GM12875 (cell line): ENCODE measurements around the gene RIIAD1.

Source experiments
- H3K4me3 ChIP-seq: one replicate; pipeline ENCODE4 v1.5.1; 2011; ENCODE audit warnings: low read depth, low read length, control low read depth
- TF ChIP-seq, protein P1 (sequence below): IDR thresholded peaks from 2 replicates; pipeline ENCODE4 v1.5.1; 2011; ENCODE audit warnings: low read depth, mild to moderate bottlenecking, control low read depth, inconsistent platforms, low read length, moderate library complexity, borderline replicate concordance; ENCODE audit not compliant: insufficient read depth

Gene RIIAD1

GRCh38 chr1:151710187-151710840 lies 11.0 kb upstream of the RIIAD1 start:
- TF ChIP-seq, protein P1, sequence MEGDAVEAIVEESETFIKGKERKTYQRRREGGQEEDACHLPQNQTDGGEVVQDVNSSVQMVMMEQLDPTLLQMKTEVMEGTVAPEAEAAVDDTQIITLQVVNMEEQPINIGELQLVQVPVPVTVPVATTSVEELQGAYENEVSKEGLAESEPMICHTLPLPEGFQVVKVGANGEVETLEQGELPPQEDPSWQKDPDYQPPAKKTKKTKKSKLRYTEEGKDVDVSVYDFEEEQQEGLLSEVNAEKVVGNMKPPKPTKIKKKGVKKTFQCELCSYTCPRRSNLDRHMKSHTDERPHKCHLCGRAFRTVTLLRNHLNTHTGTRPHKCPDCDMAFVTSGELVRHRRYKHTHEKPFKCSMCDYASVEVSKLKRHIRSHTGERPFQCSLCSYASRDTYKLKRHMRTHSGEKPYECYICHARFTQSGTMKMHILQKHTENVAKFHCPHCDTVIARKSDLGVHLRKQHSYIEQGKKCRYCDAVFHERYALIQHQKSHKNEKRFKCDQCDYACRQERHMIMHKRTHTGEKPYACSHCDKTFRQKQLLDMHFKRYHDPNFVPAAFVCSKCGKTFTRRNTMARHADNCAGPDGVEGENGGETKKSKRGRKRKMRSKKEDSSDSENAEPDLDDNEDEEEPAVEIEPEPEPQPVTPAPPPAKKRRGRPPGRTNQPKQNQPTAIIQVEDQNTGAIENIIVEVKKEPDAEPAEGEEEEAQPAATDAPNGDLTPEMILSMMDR = no peak

DNA sequence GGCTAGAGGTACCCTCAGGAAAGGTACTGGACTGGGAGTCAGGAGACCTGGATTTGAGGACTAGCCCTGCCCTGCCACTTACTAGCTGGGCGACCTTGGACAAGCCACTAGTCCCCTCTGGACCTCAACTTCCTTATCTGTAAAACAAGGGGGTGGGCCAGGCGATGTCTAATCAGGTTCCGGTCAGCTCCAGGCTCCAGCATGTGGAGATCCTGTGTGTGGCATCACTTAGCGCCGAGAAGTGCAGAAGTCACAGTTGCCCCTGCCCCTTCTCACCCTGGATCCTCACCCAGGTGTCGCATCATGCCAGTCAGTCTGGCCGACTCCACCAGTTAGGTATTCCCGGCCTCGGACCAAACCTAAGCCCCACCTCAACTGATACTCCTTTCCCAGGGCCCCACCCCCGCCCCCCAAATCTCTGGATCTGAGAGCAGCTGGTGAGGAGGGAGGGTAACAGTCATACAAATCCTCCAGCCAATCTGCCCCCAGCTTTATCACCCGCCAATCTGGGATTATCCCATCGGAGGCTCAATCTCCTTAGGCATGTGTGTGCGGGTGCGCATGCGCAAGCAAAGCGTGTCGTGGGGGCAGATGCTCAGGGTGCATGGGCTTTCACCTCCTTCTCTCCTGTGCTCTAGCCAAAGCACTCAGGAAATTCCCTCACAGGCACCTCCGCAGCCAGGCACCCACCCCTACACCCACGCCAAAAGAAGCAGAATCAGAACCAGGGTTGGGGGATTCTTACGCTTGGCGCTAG lies 10.1 kb upstream of the RIIAD1 start:
- H3K4me3 ChIP-seq = no peak overlapping the region
- TF ChIP-seq, protein P1 = no peak

More at GRCh38 chr1:151710187-151710840, 11.0 kb upstream of the RIIAD1 start:
- H3K4me3 ChIP-seq = no peak overlapping the region

GRCh38 chr1:151711951-151712350 lies 9.4 kb upstream of the RIIAD1 start:
- TF ChIP-seq, protein P1 = no peak
- no peak overlapping the region for H3K4me3 ChIP-seq

GRCh38 chr1:151713044-151713443 lies 8.3 kb upstream of the RIIAD1 start:
- H3K4me3 ChIP-seq = no peak overlapping the region
- TF ChIP-seq, protein P1 = no peak

DNA sequence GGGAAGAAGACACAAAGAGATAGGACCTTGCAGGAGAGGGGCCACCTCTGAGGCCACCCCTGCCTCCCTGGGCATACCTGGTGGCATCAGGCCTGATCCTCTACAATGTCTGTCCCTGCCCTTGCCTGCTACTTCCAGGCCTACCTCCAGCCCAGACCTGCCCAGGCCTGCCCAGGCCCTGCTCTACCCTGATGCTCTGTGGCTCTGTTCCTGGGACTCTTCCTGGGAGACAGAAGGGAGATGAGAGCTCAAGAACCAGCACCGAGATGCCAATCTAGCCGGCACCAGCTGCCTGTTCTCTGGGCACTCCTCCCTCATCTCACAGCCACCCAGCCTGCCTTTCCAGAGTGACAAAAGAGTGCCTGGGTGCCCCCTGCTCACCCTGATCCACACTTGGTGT lies 7.4 kb upstream of the RIIAD1 start:
- TF ChIP-seq, protein P1 = no peak
- no peak overlapping the region for H3K4me3 ChIP-seq

- TF ChIP-seq, protein P1 = no peak
- no peak overlapping the region for H3K4me3 ChIP-seq
Observed at GRCh38 chr1:151714820-151715725, 6.2 kb upstream of the RIIAD1 start.
